Iris pigment epithelial cell (primary cell): Measurements from ENCODE around the gene PDE10A.
A peak's percentile ranks its signal among the peaks of the same experiment; 100 is the strongest.
"Not testable (repeated sequence)": the region's sequence is repeated elsewhere in the genome, so short reads cannot be mapped to it uniquely, and the experiment has no call there.

Experiments
- DNase-seq: peaks from one replicate; pipeline ENCODE4 v3.0.0-alpha.2; 2011; ENCODE audit warnings: low read depth

The PDE10A gene

DNA sequence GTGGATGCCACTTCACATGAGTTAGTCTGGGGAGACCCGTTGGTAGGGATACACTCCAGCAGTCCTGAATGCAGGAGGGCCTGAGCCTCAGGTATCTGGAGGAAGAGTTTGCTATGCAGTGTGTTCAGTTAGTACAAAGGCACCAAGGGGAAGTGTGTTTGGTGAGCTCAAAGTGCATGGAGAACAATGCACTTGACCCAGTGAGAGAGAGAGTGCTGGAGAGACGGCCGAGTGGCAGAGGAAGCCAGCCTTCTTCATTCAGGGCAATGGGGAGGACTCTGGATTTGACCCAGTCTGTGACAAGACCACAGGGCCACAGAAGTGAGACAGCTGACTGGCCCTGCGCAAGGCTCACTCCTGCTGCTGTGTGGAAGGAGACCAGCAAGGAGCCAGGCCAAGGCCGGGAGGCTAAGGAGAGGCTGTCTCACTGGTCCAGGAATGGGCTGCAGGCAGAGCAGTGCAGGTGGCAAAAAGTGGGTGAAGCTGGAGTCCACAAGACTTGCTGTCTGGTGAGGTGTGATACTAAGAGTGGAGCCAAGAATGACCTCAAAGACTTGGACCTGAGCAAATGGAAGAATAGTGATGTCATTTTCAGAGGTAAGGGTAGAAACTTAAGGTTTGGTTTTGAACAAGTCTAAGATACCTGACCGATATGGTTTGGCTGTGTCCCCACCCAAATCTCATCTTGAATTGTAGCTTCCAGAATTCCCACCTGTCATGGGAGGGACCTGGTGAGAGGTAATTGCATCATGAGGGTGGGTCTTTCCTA, 38.0 kb downstream of the PDE10A start:
- DNase-seq, result no peak

DNA sequence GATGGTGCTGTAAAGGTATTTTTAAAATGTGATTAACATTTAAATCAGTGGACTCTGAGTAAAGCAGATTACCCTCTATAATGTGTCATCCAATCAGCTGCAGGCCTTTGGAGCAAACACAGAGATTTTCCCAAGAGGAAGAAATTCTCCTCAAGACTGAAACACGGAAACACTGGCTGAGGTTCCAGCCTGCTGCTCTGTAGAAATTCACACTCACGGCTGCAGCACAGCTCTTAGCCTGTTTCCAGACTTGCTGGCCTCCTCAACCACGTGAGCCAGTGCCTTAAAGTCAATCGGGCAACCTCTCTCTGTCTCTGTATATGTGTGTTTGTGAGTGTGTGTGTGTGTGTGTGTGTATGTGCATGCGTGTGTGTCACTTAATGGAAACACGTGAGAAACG, 41.1 kb downstream of the PDE10A start:
- no peak for DNase-seq

DNA sequence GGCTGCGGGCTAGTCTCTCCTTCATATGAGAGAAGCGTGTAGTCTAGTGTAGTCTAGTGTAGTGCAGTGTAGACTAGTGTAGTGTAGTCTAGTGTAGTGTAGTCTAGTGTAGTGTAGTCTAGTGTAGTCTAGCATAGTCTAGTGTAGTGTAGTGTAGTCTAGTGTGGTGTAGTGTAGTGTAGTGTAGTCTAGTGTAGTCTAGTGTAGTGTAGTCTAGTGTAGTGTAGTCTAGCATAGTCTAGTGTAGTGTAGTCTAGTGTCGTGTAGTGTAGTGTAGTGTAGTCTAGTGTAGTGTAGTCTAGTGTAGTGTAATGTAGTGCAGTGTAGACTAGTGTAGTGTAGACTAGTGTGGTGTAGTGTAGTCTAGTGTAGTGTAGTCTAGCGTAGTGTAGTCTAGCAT, 44.1 kb downstream of the PDE10A start:
- DNase-seq, result not testable (repeated sequence)

DNA sequence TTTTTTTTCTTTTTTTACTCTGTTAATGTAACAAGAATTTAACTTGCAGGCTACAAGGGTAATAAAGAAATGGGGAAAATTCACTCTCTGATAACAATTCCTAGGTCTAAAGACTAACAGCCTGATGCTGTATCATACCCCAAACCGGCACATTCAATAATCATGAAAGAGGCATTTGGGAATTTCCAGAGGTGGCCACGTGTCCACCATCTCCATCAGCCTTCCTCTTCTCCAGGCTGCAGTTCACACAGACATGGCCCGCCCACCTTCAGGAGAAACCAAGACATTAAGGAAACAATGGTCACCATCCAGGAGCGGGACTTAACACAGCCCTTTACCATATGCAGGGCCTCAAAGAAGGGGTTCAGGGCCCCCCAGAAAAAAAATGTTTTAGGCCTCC, 44.8 kb downstream of the PDE10A start:
- DNase-seq, result no peak

DNA sequence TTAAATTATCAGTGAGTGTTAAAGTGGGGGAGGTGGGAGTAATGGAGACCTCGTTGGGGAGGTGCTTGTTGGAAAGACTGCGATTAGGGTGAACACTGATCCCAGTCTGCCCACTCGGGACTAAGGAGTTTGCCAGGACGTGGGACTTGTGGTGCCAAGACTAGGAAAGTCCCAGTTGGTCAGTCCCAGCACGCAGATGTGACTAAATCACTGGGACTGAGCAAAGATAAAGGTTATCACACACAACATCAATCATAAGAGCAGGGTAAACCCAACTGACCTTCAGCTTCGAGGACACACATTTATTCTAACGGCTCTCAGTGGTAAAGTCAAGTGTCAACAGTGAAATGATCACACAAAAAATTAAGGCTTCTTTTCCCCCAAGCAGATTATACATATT, 45.5 kb downstream of the PDE10A start:
- no peak for DNase-seq

DNA sequence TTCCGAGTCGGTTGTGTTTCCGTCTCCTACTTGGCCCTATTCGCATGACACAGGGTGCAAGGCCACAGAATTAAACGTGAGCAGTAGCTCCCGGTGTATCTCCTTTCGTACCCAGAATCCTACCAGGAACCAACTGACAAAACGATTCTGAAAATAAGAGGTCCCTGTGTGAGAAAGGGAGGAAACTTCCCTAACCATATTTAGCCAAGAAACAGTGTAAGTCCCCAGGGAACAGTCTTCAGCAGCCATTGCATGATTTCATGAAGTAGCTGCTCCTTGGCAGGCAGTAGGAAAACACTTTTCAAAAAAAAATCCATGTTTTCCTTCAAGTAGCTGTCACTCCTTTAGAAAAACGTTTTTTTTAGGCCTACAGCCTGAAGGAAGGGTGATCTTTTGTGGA, 46.9 kb downstream of the PDE10A start:
- no peak for DNase-seq

DNA sequence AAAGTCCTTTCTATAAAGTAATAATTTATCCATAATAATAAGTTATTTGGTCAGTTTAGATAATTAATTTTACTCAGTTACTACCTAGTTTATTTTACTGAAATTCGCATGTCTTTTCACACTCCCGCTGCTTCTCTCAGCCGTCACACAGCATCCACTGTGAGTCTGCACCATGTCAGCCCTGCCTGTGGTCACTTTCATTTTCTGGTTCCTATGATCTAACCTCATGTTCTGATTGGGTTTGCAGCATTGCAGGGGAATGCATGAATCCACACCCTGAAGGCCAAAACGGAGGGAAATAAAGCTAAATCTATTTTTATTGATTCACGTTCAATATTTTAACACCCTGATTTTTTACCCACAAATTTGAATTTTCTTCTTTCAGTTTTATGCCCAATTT, 47.4 kb downstream of the PDE10A start:
- DNase-seq, result peak; percentile 7

DNA sequence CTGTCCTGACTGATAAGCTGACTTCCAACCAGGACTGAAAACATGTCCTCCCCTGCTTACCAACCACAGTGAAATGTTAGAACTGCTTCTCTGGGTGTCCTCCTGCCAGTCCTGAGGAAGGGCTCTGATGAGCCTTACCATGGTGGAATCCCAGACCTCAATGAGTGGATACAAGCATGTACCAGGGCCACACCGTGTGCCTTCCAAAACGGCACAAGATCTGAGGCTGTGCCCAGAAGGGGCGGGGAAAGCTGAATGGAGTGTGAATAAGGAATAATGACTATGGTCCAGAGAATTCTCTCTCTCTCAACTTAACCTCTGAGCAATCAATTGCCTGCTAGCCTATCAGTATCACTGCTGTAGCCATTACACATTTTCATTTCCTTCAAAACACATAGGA, 51.7 kb downstream of the PDE10A start:
- no peak for DNase-seq

DNA sequence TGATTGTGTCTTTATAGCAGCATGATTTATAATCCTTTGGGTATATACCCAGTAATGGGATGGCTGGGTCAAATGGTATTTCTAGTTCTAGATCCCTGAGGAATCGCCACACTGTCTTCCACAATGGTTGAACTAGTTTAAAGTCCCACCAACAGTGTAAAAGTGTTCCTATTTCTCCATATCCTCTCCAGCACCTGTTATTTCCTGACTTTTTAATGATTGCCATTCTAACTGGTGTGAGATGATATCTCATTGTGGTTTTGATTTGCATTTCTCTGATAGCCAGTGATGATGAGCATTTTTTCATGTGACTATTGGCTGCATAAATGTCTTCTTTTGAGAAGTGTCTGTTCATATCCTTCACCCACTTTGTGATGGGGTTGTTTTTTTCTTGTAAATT, 54.5 kb downstream of the PDE10A start:
- DNase-seq, result not testable (repeated sequence)

DNA sequence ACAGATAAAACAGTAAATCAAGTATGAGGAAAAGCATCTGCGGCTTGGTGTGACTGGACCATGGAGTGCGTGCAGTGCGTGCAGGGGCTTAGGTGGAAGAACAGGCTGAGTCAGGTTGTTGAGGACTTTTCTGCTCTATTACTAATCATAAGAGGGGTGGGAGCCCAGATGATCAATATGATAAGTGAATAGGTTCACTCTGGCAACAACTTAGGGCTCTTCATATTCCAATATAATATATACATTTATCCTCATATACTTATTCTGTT, 56.4 kb downstream of the PDE10A start:
- no peak for DNase-seq

DNA sequence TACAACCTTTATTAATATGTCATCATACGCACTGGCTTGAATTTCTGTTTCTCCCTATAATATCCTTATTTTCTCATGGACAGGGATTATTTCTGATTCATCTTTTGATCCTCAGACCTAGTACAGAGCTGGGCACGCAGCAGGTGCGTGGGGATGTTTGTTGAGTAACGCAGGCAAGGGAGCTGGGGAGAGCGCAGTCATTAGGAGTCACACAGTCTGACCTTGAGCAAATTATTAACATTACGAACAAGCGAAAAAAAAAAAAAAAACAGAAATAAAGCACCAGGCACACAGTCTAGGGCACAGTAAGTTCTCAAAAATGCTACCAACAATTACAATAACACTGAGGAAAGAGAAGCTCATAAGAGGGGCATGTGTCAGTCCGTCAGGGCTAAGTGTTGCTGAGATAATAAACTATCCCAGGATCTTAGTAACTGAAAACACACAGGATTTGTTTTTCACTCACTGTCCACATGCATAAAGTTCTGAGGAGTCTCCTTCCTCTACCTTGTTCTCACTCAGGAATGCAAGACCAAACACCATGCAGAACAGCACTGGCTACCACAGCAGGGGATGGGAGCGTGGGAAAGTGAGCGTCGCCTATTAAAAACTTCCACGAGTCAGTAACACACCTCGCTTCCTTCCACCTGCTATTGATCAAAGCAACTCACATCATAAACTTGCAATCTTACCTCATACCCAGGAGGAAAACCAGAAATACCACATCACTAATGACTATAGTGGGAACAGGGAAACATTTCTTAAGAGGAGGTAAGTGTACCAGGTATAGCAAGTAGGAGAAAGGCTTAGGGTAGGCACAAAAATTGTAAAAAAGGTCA, 56.9 kb downstream of the PDE10A start:
- DNase-seq, result no peak

DNA sequence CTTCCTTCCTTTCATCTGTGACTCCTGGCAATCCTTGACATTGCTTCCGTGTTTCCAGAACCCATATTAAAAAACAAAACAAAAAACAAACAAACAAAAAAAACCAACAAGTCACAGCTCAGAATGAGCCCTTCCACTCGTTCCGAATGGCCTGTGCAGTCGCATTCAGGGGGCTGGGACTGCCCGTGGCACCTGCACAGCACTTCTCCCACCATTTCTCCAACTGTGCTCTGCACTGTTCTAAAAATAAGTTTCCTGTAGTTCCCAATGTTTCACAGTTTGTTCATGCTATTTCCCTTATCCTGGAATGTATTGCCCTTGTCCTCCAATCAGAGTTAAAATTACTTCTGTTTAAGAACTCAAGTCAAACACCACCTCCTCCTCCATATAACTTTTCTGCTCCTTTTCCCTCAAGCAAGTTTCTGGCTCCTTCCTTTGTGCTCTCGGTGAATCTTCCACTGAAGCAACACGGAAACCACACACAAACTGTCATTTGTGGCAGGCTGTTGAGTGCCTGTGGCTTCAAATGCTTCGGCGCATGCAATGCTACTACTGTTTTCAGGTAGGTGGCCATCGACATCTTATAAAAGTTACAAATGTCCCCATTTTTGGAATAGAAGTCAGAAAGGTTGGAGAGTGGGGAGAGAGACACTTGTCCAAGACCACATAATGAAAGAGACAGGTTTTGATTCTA, 57.7 kb downstream of the PDE10A start:
- DNase-seq, result no peak

DNA sequence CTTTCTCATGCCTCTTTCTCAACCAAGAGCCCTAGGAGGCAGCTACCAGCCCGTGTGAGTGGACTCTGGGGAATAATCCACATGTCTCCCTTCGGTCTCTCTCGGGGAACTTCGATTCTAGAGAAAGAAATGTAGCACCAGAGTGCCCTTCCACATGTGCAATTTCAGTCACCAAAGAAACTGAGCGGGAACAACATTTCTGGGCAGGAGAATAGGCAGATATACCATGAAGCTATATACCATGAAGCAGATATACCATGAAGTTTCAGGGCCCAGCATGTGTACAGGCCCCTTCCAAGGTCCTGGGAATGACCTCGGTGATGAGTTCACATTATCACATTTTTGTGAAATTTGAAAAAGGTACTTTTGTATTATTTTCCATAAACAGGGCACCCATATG, 60.8 kb downstream of the PDE10A start:
- no peak for DNase-seq

DNA sequence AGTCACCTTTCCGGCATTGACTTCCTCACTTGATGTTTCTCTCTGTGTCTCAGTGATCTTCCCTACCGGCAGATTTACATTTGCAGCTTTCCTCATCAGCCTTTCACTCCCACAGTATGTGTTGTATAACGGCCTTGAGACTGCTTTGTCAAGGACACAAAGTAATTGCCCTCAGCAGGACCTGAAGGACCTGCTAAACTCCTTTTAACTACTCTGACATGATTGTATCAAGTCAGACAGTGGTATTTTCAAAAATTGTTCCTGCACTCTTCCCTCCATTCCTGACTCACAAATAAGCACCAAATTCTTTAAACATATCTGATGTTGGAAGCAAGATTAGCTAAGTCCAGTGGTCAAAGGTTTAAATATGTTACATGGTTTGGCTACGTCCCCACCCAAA, 62.4 kb downstream of the PDE10A start:
- DNase-seq, result no peak

DNA sequence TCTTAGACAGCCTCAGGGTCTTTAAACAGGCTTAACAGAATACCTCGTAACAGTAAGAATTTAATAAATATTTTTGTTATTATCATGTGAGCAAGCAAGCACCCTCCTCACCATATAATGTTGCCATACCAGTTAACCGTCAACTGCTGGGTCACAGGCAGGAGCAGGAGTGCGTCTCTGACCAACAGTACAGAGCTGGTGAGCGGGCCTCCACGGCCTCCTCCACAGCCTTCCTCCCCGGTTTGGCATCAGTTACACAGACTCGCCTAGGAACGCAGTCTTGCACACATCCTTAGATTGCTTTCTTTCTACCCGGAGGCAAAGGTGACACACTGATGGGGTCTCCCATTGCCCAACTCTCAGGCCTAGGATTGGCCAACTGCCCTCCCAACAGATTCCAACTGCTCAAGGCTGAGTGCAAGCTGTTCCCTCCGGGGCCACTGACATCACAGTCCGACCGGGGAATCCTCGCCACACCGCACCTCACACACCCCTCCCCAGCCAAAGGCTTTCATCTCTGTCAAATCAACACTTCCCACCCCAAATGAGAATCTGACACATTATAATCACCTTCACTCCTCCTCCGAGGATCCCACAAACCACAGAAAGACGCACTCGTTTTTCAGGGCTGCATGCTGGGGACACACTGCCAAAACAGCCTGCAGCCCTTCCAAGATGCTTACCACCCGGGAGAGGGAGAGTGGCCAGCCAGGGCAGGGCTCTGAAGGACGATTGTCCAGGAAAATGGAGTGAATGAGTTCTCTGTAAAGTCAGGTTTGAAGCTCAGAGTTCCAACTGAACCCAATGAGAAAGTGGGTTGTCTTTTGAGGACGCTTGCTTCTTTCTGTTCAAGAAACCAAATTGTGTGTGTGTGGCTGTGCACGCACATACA, 63.2 kb downstream of the PDE10A start:
- DNase-seq, result no peak

DNA sequence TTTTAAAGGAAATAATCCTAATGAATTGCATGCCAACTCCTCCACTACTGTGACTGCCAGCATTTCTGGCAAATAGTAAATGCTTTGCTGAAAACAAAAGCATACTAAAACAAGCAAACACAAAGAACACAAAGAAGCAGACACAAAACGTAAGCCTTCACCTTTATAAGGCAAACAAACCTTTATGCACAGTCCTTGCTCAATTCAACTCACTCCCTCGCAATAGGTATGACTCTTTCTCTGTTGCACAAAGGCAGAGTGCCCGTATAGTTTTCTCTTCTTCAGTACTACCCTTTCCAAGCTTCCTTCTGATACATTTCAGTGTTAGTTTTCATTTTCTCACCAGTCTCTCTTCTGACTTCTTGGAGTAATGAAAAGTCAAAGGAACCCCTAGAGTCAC, 63.9 kb downstream of the PDE10A start:
- no peak for DNase-seq

DNA sequence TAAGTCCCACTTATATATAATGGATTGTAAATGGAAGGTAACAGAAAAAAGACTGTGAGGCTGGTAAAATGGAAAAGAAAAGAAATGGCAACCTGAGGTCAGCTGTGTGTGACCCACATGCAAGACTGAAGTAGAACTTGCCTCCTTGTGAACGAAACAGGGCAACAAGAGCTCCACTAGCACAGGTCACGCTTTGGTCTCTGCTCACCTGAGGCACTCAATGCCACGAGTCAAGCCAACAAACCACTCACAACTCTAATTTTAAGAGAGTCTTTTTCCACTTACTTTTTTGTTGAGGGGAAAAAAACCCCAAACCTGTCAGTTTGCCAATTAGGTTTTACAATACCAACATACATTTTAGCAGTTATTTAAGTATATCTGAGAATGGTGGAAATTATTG, 65.2 kb downstream of the PDE10A start:
- no peak for DNase-seq

DNA sequence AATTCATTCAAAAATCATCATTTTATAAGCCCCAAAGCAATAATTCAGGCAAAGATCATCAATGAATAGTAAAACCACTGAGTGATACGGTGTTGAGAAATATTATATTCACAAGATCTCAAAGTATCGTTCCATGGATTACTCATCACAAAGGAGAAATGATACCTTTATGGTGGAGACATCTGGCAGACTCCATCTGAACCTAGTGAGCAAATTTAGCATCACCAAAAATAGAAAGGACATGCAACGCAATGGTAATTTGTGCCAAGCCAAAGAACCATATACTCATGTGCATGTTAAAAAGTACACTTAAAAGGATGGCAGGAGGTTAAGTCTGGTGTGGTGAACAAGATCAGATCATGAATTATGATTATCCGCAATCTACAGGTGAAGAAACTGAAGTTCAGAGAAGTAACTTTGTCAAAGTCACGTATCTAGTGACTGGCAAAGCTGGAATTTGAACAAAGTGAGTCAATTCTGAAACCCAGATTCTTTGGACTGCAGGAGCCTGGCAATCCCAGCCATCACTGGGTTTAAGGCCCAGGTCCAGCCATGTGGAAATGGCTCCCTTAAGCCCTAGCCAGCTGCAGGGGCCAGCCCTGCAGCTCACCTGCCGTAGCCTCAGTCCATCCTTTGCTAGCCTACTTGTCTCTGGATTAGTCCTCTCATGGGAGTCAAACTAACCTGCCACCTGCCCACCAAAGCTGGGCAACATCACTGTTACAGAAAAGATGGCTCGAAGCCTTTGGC, 68.3 kb downstream of the PDE10A start:
- no peak for DNase-seq

DNA sequence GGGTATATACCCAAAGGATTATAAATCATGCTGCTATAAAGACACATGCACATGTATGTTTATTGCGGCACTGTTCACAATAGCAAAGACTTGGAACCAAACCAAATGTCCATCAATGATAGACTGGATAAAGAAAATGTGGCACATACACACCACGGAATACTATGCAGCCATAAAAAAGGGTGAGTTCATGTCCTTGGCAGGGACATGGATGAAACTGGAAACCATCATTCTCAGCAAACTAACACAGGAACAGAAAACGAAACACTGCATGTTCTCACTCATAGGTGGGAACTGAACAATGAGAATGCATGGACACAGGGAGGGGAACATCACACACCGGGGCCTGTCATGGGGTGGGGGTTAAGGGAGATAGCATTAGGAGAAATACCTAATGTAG, 70.1 kb downstream of the PDE10A start:
- DNase-seq, result not testable (repeated sequence)

DNA sequence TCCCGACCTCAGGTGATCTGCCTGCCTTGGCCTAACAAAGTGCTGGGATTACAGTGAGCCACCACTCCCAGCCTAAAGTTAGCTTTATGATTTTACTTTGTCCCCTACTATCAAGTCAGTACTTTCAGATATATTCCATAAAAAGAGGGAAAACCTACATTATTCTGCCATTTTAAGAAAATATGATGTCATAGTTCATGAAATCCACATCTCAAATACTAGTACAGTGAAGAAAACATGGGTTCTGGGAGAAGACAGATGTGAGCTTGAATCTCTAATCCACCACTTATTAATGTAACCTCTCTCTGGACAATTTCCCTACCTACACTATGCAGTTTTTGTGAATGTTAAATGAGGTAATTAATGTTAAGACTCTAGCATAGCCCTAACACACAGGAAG, 74.5 kb downstream of the PDE10A start:
- no peak for DNase-seq

DNA sequence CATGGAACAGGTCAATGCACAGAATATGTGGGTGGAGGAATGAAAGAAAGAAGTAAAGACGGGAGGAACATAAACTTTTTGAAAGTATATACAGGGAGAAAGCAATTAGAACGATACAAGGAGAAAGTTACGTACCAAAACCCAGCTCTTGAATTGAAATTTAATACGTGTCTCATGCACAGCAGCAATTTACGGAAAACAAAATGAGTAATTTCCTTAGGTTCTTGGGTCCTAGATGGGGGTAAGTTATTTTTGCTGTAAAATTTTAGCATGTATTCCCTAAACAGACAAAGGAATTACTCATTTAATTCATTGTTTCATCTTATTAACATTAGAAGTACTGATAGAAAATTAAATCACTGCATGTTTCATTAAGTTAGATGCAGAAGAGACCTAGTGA, 75.8 kb downstream of the PDE10A start:
- no peak for DNase-seq

DNA sequence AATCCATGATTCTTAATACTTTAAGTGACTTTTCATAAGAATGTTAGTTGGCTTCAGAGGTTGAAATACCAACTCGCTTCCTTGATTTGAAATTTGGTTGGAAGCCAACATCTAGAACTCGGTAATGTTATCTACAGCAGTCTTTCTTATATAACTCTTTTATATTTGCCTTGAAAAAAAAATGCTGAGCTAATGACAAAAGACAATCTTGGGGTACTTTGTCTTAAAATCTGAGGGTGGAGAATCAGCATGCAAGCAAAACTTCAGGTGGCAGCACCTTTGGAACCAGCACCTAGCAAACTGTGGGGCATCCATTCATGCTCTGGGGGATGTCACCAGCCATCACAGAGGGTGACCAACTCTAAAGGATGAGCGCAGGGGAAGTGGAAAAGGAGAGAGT, 76.3 kb downstream of the PDE10A start:
- DNase-seq, result no peak
